Psoas muscle (tissue), 8 donors: ENCODE measurements around the gene USP20. TPM values are rescaled to one million over a fixed set of nuclear protein-coding genes. Genes with fewer than 3 reads are reported as not detected.

ENCODE experiments used
- ATAC-seq, 4 donors: fragments of 200-7000 bp; cut with Tn5 transposase; one replicate each; pipeline ENCODE4 v1.9.1; 2020; ENCODE audit warnings: moderate library complexity in 3 of 4, mild to moderate bottlenecking in 2 of 4
- DNase-seq, 2 donors: peaks; one replicate each; pipeline ENCODE4 v3.0.0-alpha.2; 2020
- H3K27ac ChIP-seq: fragments of 200-600 bp; one replicate; pipeline ENCODE4 v1.8.0; 2022
- H3K27me3 ChIP-seq, 3 donors: fragments of 200-600 bp in 1 of 3; one replicate each; pipeline versions ENCODE4 v1.6.1 to v1.8.0; 2013 to 2022; ENCODE audit warnings: low read length in 2 of 3, mild to moderate bottlenecking in 2 of 3, moderate library complexity in 1 of 3; ENCODE audit not compliant: insufficient read depth in 3 of 3
- H3K36me3 ChIP-seq, 2 donors: fragments of 200-600 bp in 1 of 2; one replicate each; pipeline versions ENCODE4 v1.6.1 to v1.8.0; 2013 to 2022; ENCODE audit warnings: low read depth in 1 of 2, mild to moderate bottlenecking in 1 of 2, moderate library complexity in 1 of 2; ENCODE audit not compliant: insufficient read depth in 1 of 2
- H3K4me1 ChIP-seq: fragments of 200-600 bp; one replicate; pipeline ENCODE4 v1.8.0; 2022
- H3K4me3 ChIP-seq: fragments of 200-600 bp; one replicate; pipeline ENCODE4 v1.8.0; 2022; ENCODE audit warnings: mild to moderate bottlenecking
- H3K9me3 ChIP-seq: fragments of 200-600 bp; one replicate; pipeline ENCODE4 v1.8.0; 2022
- WGBS, 3 donors: extraction: QIAGEN DNeasy Blood & Tissue Kit; methylation state at CpG; one replicate each; pipeline versions ENCODE4 v1.1.6 to v1.1.7; 2013; 5-methylcytosine and 5-hydroxymethylcytosine counted together
- intact Hi-C, 2 donors: fragments of 100-400 bp; cut with DNase I; formaldehyde crosslinking; loops; one replicate each; pipeline versions ENCODE4 v1.11.0 to v1.14.2; 2022
- polyA plus RNA-seq, 3 donors: library from polyadenylated mRNA; stranded (reverse); fragments of 200-250 nt; gene quantifications; one replicate each; pipeline ENCODE4 v1.2.3, GENCODE V29; 2013
- total RNA-seq, 4 donors: library from RNA; stranded (reverse); fragmentation: NEBNext Ultra II Directional in 2 of 4; extraction: Animal tissue kit (Norgen Biotek cat#: 25700) in 2 of 4; gene quantifications; one replicate each; pipeline versions ENCODE4 v1.2.1 to v1.2.4, GENCODE V29; 2021 to 2023
- TF ChIP-seq, protein P1 (sequence below): fragments of 200-600 bp; IDR thresholded peaks from one replicate; pipeline ENCODE4 v1.8.0; 2022; ENCODE audit warnings: antibody characterized with exemption
- donor health status: healthy with polysubstance abuse.
- donor health status: DM: no; HTN: no; CAD: no; lungs with moderate emphysema.
- donor health status: Bipolar disorder and iron deficiency.
- donor health status: healthy.
- donor health status: DM: yes; HTN: yes; CAD: no.
- donor health status: DM: no; HTN: no; CAD: no.
- donor health status: DM: no; HTN: no; CAD: no.
- donor health status: DM: yes; HTN: yes; CAD: no.

USP20 gene
- total and polyA plus RNA-seq, 7 donors = 9.5 to 18.4 (median 15.2) TPM

DNA sequence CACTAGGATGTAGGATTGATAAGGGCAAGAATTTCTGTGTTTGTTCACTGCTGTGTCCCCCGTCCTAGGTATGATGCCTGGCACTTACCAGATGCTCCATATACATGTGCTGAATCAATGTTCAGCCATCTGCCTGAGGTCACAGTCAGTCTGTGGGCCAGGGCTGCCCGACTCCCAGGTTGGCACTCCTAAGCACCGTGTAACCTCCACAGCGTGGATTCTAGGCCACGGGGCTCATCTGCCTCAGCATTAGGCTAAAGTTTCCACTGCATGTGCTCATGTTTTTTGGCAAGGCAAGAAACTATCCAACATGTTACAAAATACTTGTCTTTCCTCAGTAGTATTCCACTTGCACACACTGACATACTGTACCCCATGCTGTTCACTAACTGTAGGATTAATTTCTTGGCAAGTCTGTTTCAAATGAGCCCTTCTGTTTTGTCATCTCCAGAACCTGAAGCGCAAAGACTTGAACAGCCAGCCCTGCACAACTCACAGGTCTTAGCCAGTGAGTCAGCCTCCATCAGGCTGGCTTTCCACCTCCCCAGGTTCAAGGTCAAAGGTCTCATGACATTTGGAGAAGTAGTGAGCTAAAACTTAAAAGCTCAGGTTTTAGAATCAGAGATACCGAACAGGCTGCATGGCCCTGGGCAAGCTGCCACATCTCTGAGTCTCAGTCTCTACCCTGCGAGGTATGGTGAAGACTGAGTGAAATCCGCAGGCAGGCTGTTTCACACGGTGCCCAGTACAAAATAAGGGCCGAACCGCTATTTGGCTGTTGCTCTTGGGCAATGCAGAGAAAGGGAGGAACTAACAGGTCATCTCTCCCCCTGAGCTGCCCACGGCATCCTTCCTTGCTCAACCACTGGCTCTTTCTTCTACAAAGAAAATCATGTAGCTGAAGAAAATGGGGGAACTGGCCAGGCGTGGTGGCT lies 18.5 kb upstream of the USP20 start:
- WGBS, 3 donors = 79 to 87% (median 79%) methylated on average over 14 of the region's 14 CpGs
- TF ChIP-seq, protein P1, sequence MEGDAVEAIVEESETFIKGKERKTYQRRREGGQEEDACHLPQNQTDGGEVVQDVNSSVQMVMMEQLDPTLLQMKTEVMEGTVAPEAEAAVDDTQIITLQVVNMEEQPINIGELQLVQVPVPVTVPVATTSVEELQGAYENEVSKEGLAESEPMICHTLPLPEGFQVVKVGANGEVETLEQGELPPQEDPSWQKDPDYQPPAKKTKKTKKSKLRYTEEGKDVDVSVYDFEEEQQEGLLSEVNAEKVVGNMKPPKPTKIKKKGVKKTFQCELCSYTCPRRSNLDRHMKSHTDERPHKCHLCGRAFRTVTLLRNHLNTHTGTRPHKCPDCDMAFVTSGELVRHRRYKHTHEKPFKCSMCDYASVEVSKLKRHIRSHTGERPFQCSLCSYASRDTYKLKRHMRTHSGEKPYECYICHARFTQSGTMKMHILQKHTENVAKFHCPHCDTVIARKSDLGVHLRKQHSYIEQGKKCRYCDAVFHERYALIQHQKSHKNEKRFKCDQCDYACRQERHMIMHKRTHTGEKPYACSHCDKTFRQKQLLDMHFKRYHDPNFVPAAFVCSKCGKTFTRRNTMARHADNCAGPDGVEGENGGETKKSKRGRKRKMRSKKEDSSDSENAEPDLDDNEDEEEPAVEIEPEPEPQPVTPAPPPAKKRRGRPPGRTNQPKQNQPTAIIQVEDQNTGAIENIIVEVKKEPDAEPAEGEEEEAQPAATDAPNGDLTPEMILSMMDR = no peak
- ATAC-seq = no peak
- peaks cover 0 to 97% of the 10 kb centered on the region in 2 donors for H3K36me3 ChIP-seq
- DNase-seq = no peak
- intact Hi-C loops = no loop called here
- H3K27me3 ChIP-seq = no peaks in the 10 kb centered on the region
- no peaks in the 10 kb centered on the region for H3K4me1 ChIP-seq
- no peak overlapping the region for H3K27ac ChIP-seq
- H3K9me3 ChIP-seq = no peaks in the 10 kb centered on the region
- no peak overlapping the region for H3K4me3 ChIP-seq

DNA sequence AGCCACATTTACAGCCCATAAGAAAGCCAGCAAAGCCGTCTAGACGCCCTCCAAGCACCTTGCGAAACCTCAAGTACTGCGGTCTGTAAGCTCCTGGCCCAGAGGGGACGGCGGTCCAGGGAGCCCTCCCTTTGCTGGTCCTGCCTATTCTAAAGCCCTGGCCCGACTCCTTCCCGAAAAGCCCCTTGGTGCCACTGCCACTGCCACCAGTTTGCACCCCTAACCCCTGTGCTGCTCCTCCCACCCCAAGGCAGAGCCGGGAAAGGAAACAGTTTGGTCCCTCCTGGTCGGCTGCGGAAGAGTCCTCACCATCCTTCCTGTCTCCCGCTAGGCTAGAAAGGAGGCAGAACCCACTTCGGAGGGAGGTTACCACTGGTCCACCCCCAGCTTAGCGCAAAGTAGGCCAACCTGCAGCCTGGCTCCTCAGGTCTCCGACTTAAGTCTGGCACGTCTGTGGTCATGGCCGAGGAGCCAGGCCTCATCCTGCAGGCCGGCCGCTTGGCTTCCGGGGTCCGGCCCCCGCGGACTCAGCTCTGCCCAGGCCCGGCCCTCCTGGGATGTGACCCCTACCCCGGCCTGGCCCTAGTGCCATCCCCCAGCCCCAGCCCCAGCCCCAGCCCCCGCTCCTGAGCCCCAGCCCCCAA lies 12.2 kb upstream of the USP20 start:
- DNase-seq = no peak
- 21 to 32% (median 23%) methylated on average over 19 to 26 of the region's 26 CpGs for WGBS, 3 donors
- Histone ChIP-seq H3K9me3 (no peaks in the 10 kb centered on the region), H3K27me3 (no peaks in the 10 kb centered on the region), H3K4me3 (peak overlapping the region; percentile 89), H3K27ac (no peak overlapping the region), H3K36me3 (peaks cover 3 to 62% of the 10 kb centered on the region in 2 donors), H3K4me1 (no peaks in the 10 kb centered on the region)
- TF ChIP-seq, protein P1 = no peak
- ATAC-seq = peak in 3 of 4 donors; percentile 4 to 13 (median 7)
- intact Hi-C loops = no loop called here

DNA sequence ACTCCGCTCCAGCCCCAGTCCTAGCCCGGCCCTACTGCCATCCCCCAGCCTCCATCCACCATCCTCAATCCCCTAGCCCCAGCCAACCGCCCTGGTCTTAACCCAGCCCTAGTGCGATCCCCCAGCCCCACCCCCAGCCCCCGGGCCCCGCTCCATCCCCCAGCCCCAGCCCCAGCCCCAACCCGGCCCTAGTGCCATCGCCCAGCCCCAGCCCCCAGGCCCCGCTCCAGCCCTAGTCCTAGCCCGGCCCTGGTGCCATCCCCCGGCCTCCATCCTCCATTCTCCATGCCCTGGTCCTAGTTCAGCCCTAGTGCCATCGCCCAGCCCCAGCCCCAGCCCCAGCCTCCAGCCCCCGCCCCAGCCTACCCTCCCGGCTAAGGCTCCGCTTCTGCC lies 11.7 kb upstream of the USP20 start:
- H3K36me3 ChIP-seq = peaks cover 3 to 62% of the 10 kb centered on the region in 2 donors
- intact Hi-C loops = no loop called here
- 0 to 1% (median 1%) methylated on average over 10 to 15 of the region's 15 CpGs for WGBS, 3 donors
- no peaks in the 10 kb centered on the region for H3K4me1 ChIP-seq
- TF ChIP-seq, protein P1 = no peak
- H3K4me3 ChIP-seq = peak overlapping the region; percentile 89
- ATAC-seq (peak; percentile 4 to 53 (median 15)), DNase-seq (no peak)
- no peaks in the 10 kb centered on the region for H3K27me3 ChIP-seq
- peak overlapping the region; percentile 81 for H3K27ac ChIP-seq
- no peaks in the 10 kb centered on the region for H3K9me3 ChIP-seq

DNA sequence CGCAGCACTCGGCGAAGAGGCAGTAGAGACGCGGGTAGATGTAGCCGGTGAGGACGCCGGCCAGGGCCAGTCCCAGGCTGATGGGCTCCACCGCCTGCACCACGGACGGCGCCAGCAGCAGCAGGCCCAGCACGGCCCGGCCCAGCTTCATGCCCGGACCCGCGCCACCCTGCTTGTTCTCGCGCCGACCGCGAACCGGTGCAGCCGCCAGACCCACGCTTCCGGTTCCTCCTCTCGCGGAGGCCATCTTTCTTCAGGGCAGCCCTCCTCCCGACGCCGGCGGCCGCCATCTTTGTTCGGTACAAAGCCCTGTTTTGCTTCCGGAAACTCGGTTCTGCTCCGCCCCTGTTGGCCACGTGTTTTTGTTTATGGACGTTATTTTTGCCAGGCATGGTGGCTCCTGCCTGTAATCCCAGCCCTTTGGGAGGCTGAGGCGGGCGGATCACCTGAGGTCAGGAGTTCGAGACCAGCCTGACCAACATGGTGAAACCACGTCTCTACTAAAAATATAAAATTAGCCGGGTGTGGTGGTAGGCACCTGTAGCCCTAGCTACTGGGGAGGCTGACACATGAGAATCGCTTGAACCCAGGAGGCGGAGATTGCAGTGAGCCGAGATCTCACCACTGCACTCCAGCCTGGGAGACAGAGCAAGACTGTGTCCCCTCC lies 11.2 kb upstream of the USP20 start, which contains the start of gene TOR1A:
Gene TOR1A, minus strand, starts transcription at position 202 of the 667 bp plus-strand sequence. Its CDS starts 51 bp downstream, at position 151.
- Histone ChIP-seq H3K4me1 (no peaks in the 10 kb centered on the region), H3K4me3 (peak within 1 kb of the TSS; percentile 89), H3K9me3 (no peaks in the 10 kb centered on the region), H3K27me3 (no peaks in the 10 kb centered on the region), H3K36me3 (peaks cover 3 to 62% of the 10 kb centered on the region in 2 donors), H3K27ac (peak within 1 kb of the TSS; percentile 81)
- ATAC-seq (peak; percentile 97 to 99 (median 98)), DNase-seq (peak; percentile 96 to 98)
- intact Hi-C loops = no loop called here
- WGBS, 3 donors = 3 to 5% (median 4%) methylated on average over 40 to 47 of the region's 47 CpGs
- TF ChIP-seq, protein P1 = no peak
